Measurements from ENCODE around the gene KCNIP4. TPM values are rescaled to one million over a fixed set of nuclear protein-coding genes. Genes with fewer than 3 reads are reported as not detected.

The KCNIP4 gene
- total RNA-seq, 1 experiment from 2014 or later: not detected

- no peak for DNase-seq (ENCODE audit: low spot score)
Observed at GRCh38 chr4:21763855-21764254, 184.7 kb downstream of the KCNIP4 start.

- DNase-seq (ENCODE audit: low spot score): no peak
Observed at GRCh38 chr4:21757248-21757647, 191.3 kb downstream of the KCNIP4 start.

- DNase-seq (ENCODE audit: low spot score): no peak
Observed at GRCh38 chr4:21753084-21753760, 195.3 kb downstream of the KCNIP4 start.

- no peak for DNase-seq (ENCODE audit: low spot score)
Observed at GRCh38 chr4:21752616-21753015, 196.0 kb downstream of the KCNIP4 start.

GRCh38 chr4:21749924-21750323 is 198.6 kb downstream of the KCNIP4 start:
- no peak for DNase-seq (ENCODE audit: low spot score)

- no peak for DNase-seq (ENCODE audit: low spot score)
Observed at GRCh38 chr4:21749412-21749811, 199.2 kb downstream of the KCNIP4 start.

- DNase-seq (ENCODE audit: low spot score): no peak
Observed at GRCh38 chr4:21744046-21744445, 204.5 kb downstream of the KCNIP4 start.

- no peak for DNase-seq (ENCODE audit: low spot score)
Observed at GRCh38 chr4:21742326-21742725, 206.2 kb downstream of the KCNIP4 start.

- no peak for DNase-seq (ENCODE audit: low spot score)
Observed at GRCh38 chr4:21738821-21739220, 209.8 kb downstream of the KCNIP4 start.

- DNase-seq (ENCODE audit: low spot score): no peak
Observed at GRCh38 chr4:21735866-21736265, 212.7 kb downstream of the KCNIP4 start.

GRCh38 chr4:21733894-21734630 is 214.5 kb downstream of the KCNIP4 start:
- DNase-seq (ENCODE audit: low spot score): no peak

GRCh38 chr4:21728304-21728703 is 220.3 kb downstream of the KCNIP4 start:
- DNase-seq (ENCODE audit: low spot score): no peak

GRCh38 chr4:21726255-21726815 is 222.2 kb downstream of the KCNIP4 start:
- DNase-seq (ENCODE audit: low spot score): no peak

- DNase-seq (ENCODE audit: low spot score): no peak
Observed at GRCh38 chr4:21722157-21722839, 226.3 kb downstream of the KCNIP4 start.

- DNase-seq (ENCODE audit: low spot score): no peak
Observed at GRCh38 chr4:21716531-21716930, 232.0 kb downstream of the KCNIP4 start.

GRCh38 chr4:21710179-21710835 is 238.3 kb downstream of the KCNIP4 start:
- DNase-seq (ENCODE audit: low spot score): no peak

- DNase-seq (ENCODE audit: low spot score): no peak
Observed at GRCh38 chr4:21709761-21710160, 238.8 kb downstream of the KCNIP4 start.

- DNase-seq (ENCODE audit: low spot score): no peak
Observed at GRCh38 chr4:21709031-21709430, 239.5 kb downstream of the KCNIP4 start.

- DNase-seq (ENCODE audit: low spot score): no peak
Observed at GRCh38 chr4:21699446-21699845, 249.1 kb downstream of the KCNIP4 start.

- peak; percentile 37 for DNase-seq (ENCODE audit: low spot score)
Observed at GRCh38 chr4:21697583-21697982, 251.0 kb downstream of the KCNIP4 start.

- no peak for DNase-seq (ENCODE audit: low spot score)
Observed at GRCh38 chr4:21695141-21695540, 253.4 kb downstream of the KCNIP4 start.

- no peak for DNase-seq (ENCODE audit: low spot score)
Observed at GRCh38 chr4:21692241-21692640, 256.3 kb downstream of the KCNIP4 start.
